ENCODE results near the gene CDK2AP2. TPM values are rescaled to one million over a fixed set of nuclear protein-coding genes. Genes with fewer than 3 reads are reported as not detected.
A peak's percentile ranks its signal among the peaks of the same experiment; 100 is the strongest.

The CDK2AP2 gene
- total and polyA plus RNA-seq, 2 experiments from 2014 or later = 48.6 to 120 TPM

GRCh38 chr11:67510023-67510345, 2.0 kb upstream of the CDK2AP2 start:
- H3K9me2 ChIP-seq (ENCODE audit: insufficient read depth) = no peaks in the 10 kb centered on the region
- H3K27ac ChIP-seq (ENCODE audit: low read depth) = no peak overlapping the region
- H3K4me1 Mint-ChIP-seq = peaks cover 19% of the 10 kb centered on the region
- peaks cover 5% of the 10 kb centered on the region for H4K20me1 ChIP-seq (replicated peaks; ENCODE audit: insufficient read depth)
- H3K4me2 ChIP-seq = no peak overlapping the region
- no peak for ATAC-seq
- no peak for TF ChIP-seq ZNF331 (CRISPR knock-in tag; IDR thresholded peaks at IDR 0.05; ENCODE audit: low read depth)
- TF ChIP-seq ZNF462 (CRISPR knock-in tag; IDR thresholded peaks at IDR 0.05) = no peak
- TF ChIP-seq EZH2phosphoT487 (IDR thresholded peaks at IDR 0.05; ENCODE audit: unreplicated experiment) = no peak
- no peak for TF ChIP-seq ETS1 (IDR thresholded peaks at IDR 0.05)
- TF ChIP-seq REST (IDR thresholded peaks at IDR 0.05; ENCODE audit: unreplicated experiment) = no peak
- no peak for TF ChIP-seq POLR2AphosphoS5 (IDR thresholded peaks at IDR 0.05; ENCODE audit: low read depth)
- no peak for TF ChIP-seq STAT1 (IDR thresholded peaks at IDR 0.05; ENCODE audit: unreplicated experiment)
- no peak for TF ChIP-seq EZH2 (IDR thresholded peaks at IDR 0.05; ENCODE audit: low read depth, unreplicated experiment)
- TF ChIP-seq JUNB (IDR thresholded peaks at IDR 0.05; ENCODE audit: unreplicated experiment) = no peak
- peaks cover 5% of the 10 kb centered on the region; the same call in 1 of the 2 replicates for H3K79me2 ChIP-seq (replicated peaks; ENCODE audit: insufficient read depth)
- H3K27me3 ChIP-seq (ENCODE audit: insufficient read depth) = no peaks in the 10 kb centered on the region
- peaks cover 7% of the 10 kb centered on the region for H3K36me3 Mint-ChIP-seq (ENCODE audit: low read depth)
- peaks cover 3% of the 10 kb centered on the region; the same call in 1 of the 3 replicates for H3K9me3 Mint-ChIP-seq
- H3K27ac Mint-ChIP-seq = no peak overlapping the region
- H2AFZ ChIP-seq = no peak overlapping the region
- H3K27me3 Mint-ChIP-seq (ENCODE audit: insufficient read depth, low read depth, poor library complexity) = peaks cover 11% of the 10 kb centered on the region
- H3K4me1 ChIP-seq (ENCODE audit: insufficient read depth) = peaks cover 22% of the 10 kb centered on the region
- H3K4me3 Mint-ChIP-seq = peak overlapping the region; percentile 73
- peaks cover 16% of the 10 kb centered on the region; the same call in 1 of the 2 replicates for H3F3A ChIP-seq (replicated peaks; ENCODE audit: low read depth)
- H3K4me3 ChIP-seq = no peak overlapping the region
- no peaks in the 10 kb centered on the region for H3K36me3 ChIP-seq (ENCODE audit: insufficient read depth)
- DNase-seq (ENCODE audit: low spot score) = no peak

Data from GM23338 (cell line).